T-cell (primary cell): ENCODE results near the gene SLC16A9. TPM values are rescaled to one million over a fixed set of nuclear protein-coding genes. Genes with fewer than 3 reads are reported as not detected.

Experiments used
- ATAC-seq, 4 experiments: fragments of 200-7000 bp in 3 of 4; fragments of 150-1000 bp in 1 of 4; cut with Tn5 transposase; replicated peaks in 1 of 4; 1 replicate in 3 of 4; 2 replicates in 1 of 4; pipeline ENCODE4 v1.10.0; 2021; ENCODE audit warnings: moderate library complexity in 3 of 4, mild to moderate bottlenecking in 2 of 4, moderate number of reproducible peaks in 1 of 4
- CTCF ChIA-PET, 2 donors: fragments of 300-600 bp; sonication (Branson Sonifier 250); formaldehyde crosslinking; loops; one replicate each; lab custom pipeline; 2022; ENCODE audit warnings: antibody characterized with exemption in 2 of 2; lab: Charles Lee
- POLR2A ChIA-PET, 2 donors: fragments of 300-600 bp; sonication (Branson Sonifier 250); formaldehyde crosslinking; loops; one replicate each; lab custom pipeline; 2022; ENCODE audit warnings: antibody characterized with exemption in 2 of 2; lab: Charles Lee
- DNase-seq, 35 experiments: peaks; one replicate each; pipeline versions ENCODE4 v3.0.0 to v3.0.0-alpha.2; 2013 to 2023
- H3K27ac ChIP-seq: one replicate; pipeline ENCODE4 v1.5.1; 2013; ENCODE audit warnings: low read length
- H3K27me3 ChIP-seq, 2 experiments: replicated peaks in 1 of 2; 1 replicate in 1 of 2; 2 replicates in 1 of 2; pipeline versions ENCODE4 v1.6.1 to v1.7.0; 2013; ENCODE audit warnings: low read length in 1 of 2, mixed read lengths in 1 of 2; ENCODE audit not compliant: control insufficient read depth in 2 of 2, insufficient read depth in 2 of 2; ENCODE audit errors: extremely low read depth in 1 of 2
- H3K36me3 ChIP-seq, 2 donors: 1 replicate in 1 of 2; 2 replicates in 1 of 2; pipeline versions ENCODE4 v1.6.1 to v1.7.0; 2013; ENCODE audit warnings: low read length in 1 of 2; ENCODE audit not compliant: control insufficient read depth in 2 of 2, insufficient read depth in 1 of 2; ENCODE audit errors: extremely low read depth in 1 of 2
- H3K4me1 ChIP-seq, 2 experiments: 1 replicate in 1 of 2; 2 replicates in 1 of 2; pipeline versions ENCODE4 v1.6.1 to v1.7.0; 2013; ENCODE audit warnings: low read length in 2 of 2, mixed read lengths in 1 of 2; ENCODE audit not compliant: insufficient read depth in 2 of 2, control insufficient read depth in 1 of 2; ENCODE audit errors: extremely low read depth in 1 of 2
- H3K4me3 ChIP-seq, 2 donors: 1 replicate in 1 of 2; 2 replicates in 1 of 2; pipeline versions ENCODE4 v1.5.1 to v1.7.0; 2013; ENCODE audit warnings: mild to moderate bottlenecking in 2 of 2, low read length in 1 of 2, moderate library complexity in 1 of 2; ENCODE audit not compliant: control insufficient read depth in 1 of 2; ENCODE audit errors: extremely low read depth in 1 of 2
- H3K9me3 ChIP-seq: 2 replicates; pipeline ENCODE4 v1.7.0; 2013
- H3K27ac Mint-ChIP-seq, 2 donors: one replicate each; pipeline ENCODE4 v1.8.0; 2020 to 2021; ENCODE audit warnings: mild to moderate bottlenecking in 2 of 2, mixed read lengths in 2 of 2
- H3K27me3 Mint-ChIP-seq, 2 donors: one replicate each; pipeline ENCODE4 v1.8.0; 2021 to 2022; ENCODE audit warnings: mixed read lengths in 2 of 2
- H3K36me3 Mint-ChIP-seq: one replicate; pipeline ENCODE4 v1.8.0; 2021; ENCODE audit warnings: mixed read lengths
- H3K4me1 Mint-ChIP-seq, 3 donors: one replicate each; pipeline ENCODE4 v1.8.0; 2020 to 2022; ENCODE audit warnings: mixed read lengths in 3 of 3, mild to moderate bottlenecking in 1 of 3
- H3K4me3 Mint-ChIP-seq, 3 donors: one replicate each; pipeline ENCODE4 v1.8.0; 2020 to 2022; ENCODE audit warnings: mild to moderate bottlenecking in 3 of 3, mixed read lengths in 3 of 3, moderate library complexity in 3 of 3
- H3K9me3 Mint-ChIP-seq, 3 donors: one replicate each; pipeline ENCODE4 v1.8.0; 2020 to 2022; ENCODE audit warnings: mixed read lengths in 3 of 3
- WGBS: methylation state at CpG from one replicate; pipeline ENCODE4 v1.1.5; 2013; ENCODE audit warnings: missing lambda C conversion rate; ENCODE audit not compliant: insufficient coverage; 5-methylcytosine and 5-hydroxymethylcytosine counted together
- total RNA-seq, 35 experiments: library from RNA in 6 of 35; stranded (reverse) in 6 of 35; fragments of 120-200 nt in 1 of 35; gene quantifications; one replicate each; pipeline versions ENCODE4 v1.2.1 to v1.2.4 and lab custom pipeline; 2013 to 2026

SLC16A9 gene
- total RNA-seq, 5 donors from 2014 or later (not counting 1 experiment from before 2014, with no cell fraction given): 0.20 to 0.44 (median 0.20) TPM; not detected in 2

GRCh38 chr10:59601985-59602384 is 107.7 kb downstream of the SLC16A9 start:
- Histone ChIP-seq H3K27me3 (no peaks in the 10 kb centered on the region), H3K27ac (no peak overlapping the region), H3K9me3 (no peaks in the 10 kb centered on the region), H3K4me3 (no peak overlapping the region), H3K4me1 (no peaks in the 10 kb centered on the region), H3K36me3 (no peaks in the 10 kb centered on the region)
- no peak for ATAC-seq
- H3K27ac Mint-ChIP-seq: no peak overlapping the region
- no peaks in the 10 kb centered on the region for H3K36me3 Mint-ChIP-seq
- H3K4me1 Mint-ChIP-seq: no peaks in the 10 kb centered on the region
- WGBS: 20% methylated on average over 1 of the region's 3 CpGs
- peaks cover 0 to 7% (median 0%) of the 10 kb centered on the region in 3 donors for H3K9me3 Mint-ChIP-seq
- ChIA-PET POLR2A (no interaction called here), CTCF (no interaction called here)
- H3K4me3 Mint-ChIP-seq: no peak overlapping the region
- DNase-seq: no peak
- peaks cover under 1 to 10% of the 10 kb centered on the region in 2 donors for H3K27me3 Mint-ChIP-seq

Other genes starting within 250 kb of the SLC16A9 start
- gene MRLN, start 43.6 kb upstream of the SLC16A9 start, total RNA-seq: not detected
- gene CCDC6, start 196.7 kb upstream of the SLC16A9 start, total RNA-seq: 10 to 100 TPM; 16.5 to 26.1 (median 20.1) TPM